Keratinocyte (primary cell): ENCODE measurements around the gene P4HA1. TPM values are rescaled to one million over a fixed set of nuclear protein-coding genes. Genes with fewer than 3 reads are reported as not detected.

Experiments used
- DNase-seq: peaks from one replicate; pipeline ENCODE4 v3.0.0-alpha.2; 2011; ENCODE audit warnings: low read depth, missing footprints, low spot score
- FAIRE-seq: peaks from 2 replicates; lab custom pipeline; 2011; peaks lifted over from hg19 to GRCh38; lab: Jason Lieb, UNC
- H2AFZ ChIP-seq: 2 replicates; pipeline ENCODE4 v1.6.0; 2012; ENCODE audit warnings: low read length, control low read depth, inconsistent platforms; ENCODE audit not compliant: control insufficient read depth
- H3K27ac ChIP-seq: 2 replicates; pipeline ENCODE4 v1.5.1; 2011; ENCODE audit warnings: low read length; ENCODE audit not compliant: control insufficient read depth, insufficient read depth
- H3K27me3 ChIP-seq: 3 replicates; pipeline ENCODE4 v1.6.0; 2011; ENCODE audit warnings: low read length; ENCODE audit not compliant: control insufficient read depth, insufficient read depth; ENCODE audit errors: extremely low read depth
- H3K36me3 ChIP-seq, 2 experiments: 2 replicates in 1 of 2; 3 replicates in 1 of 2; pipeline ENCODE4 v1.5.1; 2011; ENCODE audit warnings: low read length in 2 of 2, mild to moderate bottlenecking in 1 of 2; ENCODE audit not compliant: control insufficient read depth in 2 of 2, insufficient read depth in 2 of 2; ENCODE audit errors: extremely low read depth in 1 of 2
- H3K4me1 ChIP-seq: 3 replicates; pipeline ENCODE4 v1.5.1; 2011; ENCODE audit warnings: low read length; ENCODE audit not compliant: control insufficient read depth, insufficient read depth; ENCODE audit errors: extremely low read depth
- H3K4me2 ChIP-seq: 3 replicates; pipeline ENCODE4 v1.6.0; 2011; ENCODE audit warnings: low read depth, low read length; ENCODE audit not compliant: control insufficient read depth, insufficient read depth; ENCODE audit errors: extremely low read depth
- H3K4me3 ChIP-seq, 3 experiments: fragments of 200-600 bp in 1 of 3; sonication (generic) in 1 of 3; 2 replicates in 2 of 3; 3 replicates in 1 of 3; pipeline ENCODE4 v1.5.1; 2011 to 2016; ENCODE audit warnings: low read length in 3 of 3, mild to moderate bottlenecking in 3 of 3, control low read depth in 2 of 3, inconsistent platforms in 1 of 3, low read depth in 1 of 3, mixed read lengths in 1 of 3, mixed run types in 1 of 3, moderate library complexity in 1 of 3; ENCODE audit not compliant: control insufficient read depth in 2 of 3, insufficient read depth in 2 of 3; ENCODE audit errors: extremely low read depth in 1 of 3
- H3K79me2 ChIP-seq: 2 replicates; pipeline ENCODE4 v1.6.0; 2012; ENCODE audit warnings: low read length; ENCODE audit not compliant: control insufficient read depth, insufficient read depth
- H3K9ac ChIP-seq: 3 replicates; pipeline ENCODE4 v1.6.0; 2011; ENCODE audit warnings: low read length; ENCODE audit not compliant: control insufficient read depth, insufficient read depth; ENCODE audit errors: extremely low read depth
- H3K9me1 ChIP-seq: 3 replicates; pipeline ENCODE4 v1.6.0; 2011; ENCODE audit warnings: low read length; ENCODE audit not compliant: control insufficient read depth, insufficient read depth; ENCODE audit errors: extremely low read depth
- H3K9me3 ChIP-seq: 2 replicates; pipeline ENCODE4 v1.5.1; 2012; ENCODE audit warnings: low read depth, low read length; ENCODE audit not compliant: control insufficient read depth
- H4K20me1 ChIP-seq: 3 replicates; pipeline ENCODE4 v1.6.0; 2011; ENCODE audit warnings: low read length; ENCODE audit not compliant: control insufficient read depth, insufficient read depth; ENCODE audit errors: extremely low read depth
- CTCF ChIP-seq, 3 experiments: IDR thresholded peaks in 1 of 3; conservative IDR thresholded peaks in 1 of 3; optimal IDR thresholded peaks in 1 of 3; 2 replicates in 2 of 3; 3 replicates in 1 of 3; pipeline versions ENCODE3 to v1.5.1; 2011; ENCODE audit warnings: low read length in 3 of 3, mild to moderate bottlenecking in 3 of 3, moderate library complexity in 2 of 3, control low read depth in 1 of 3, inconsistent platforms in 1 of 3; ENCODE audit not compliant: insufficient read depth in 2 of 3; ENCODE audit errors: extremely low read depth in 1 of 3
- EZH2 ChIP-seq: IDR thresholded peaks from one replicate; pipeline ENCODE4 v1.6.1; 2012; ENCODE audit warnings: inconsistent platforms, mild to moderate bottlenecking, low read length, moderate library complexity
- dilution Hi-C: fragments of 300-500 bp; cut with MboI; formaldehyde crosslinking; loops from one replicate; pipeline ENCODE4 v1.7.0; 2020; ENCODE audit warnings: low sequenced_read_pairs; ENCODE audit not compliant: extremely low pct_ligation_motif_present
- polyA plus RNA-seq, 5 experiments: library from polyadenylated mRNA; depleted of rRNA in 3 of 5; stranded (reverse) in 3 of 5; stranded (forward) in 1 of 5; unstranded in 1 of 5; fragments of >200 nt; gene quantifications; 1 replicate in 1 of 5; 2 replicates in 3 of 5; 3 replicates in 1 of 5; pipeline versions ENCODE4 v1.2.1 to v1.2.3, GENCODE V29; 2011 to 2012; ENCODE audit warnings: missing spikeins in 2 of 5, low read depth in 1 of 5, low replicate concordance in 1 of 5

P4HA1 gene
- polyA plus RNA-seq, 1 donor (not counting 4 experiments of a cell fraction or from before 2014, with no cell fraction given): 67.4 TPM

GRCh38 chr10:73093922-73094850, 2.5 kb downstream of the P4HA1 start:
- Histone ChIP-seq H3K79me2 (peaks cover 66% of the 10 kb centered on the region), H3K4me2 (peak overlapping the region; percentile 80)
- DNase-seq: no peak

GRCh38 chr10:73092830-73093229, 3.8 kb downstream of the P4HA1 start:
- DNase-seq: no peak
- Histone ChIP-seq H3K9me3 (no peaks in the 10 kb centered on the region), H4K20me1 (no peaks in the 10 kb centered on the region), H3K79me2 (peaks cover 75% of the 10 kb centered on the region), H3K4me1 (peaks cover 13% of the 10 kb centered on the region), H3K4me2 (no peak overlapping the region), H2AFZ (no peak overlapping the region), H3K36me3 (peaks cover 0 to 1% of the 10 kb centered on the region in 2 experiments), H3K9ac (no peak overlapping the region), H3K9me1 (no peaks in the 10 kb centered on the region), H3K27me3 (no peaks in the 10 kb centered on the region), H3K27ac (no peak overlapping the region), H3K4me3 (no peak overlapping the region)
- dilution Hi-C loops: no loop called here
- FAIRE-seq: no peak
- no peak for TF ChIP-seq EZH2
- no peak for TF ChIP-seq CTCF (optimal IDR thresholded peaks at IDR 0.05 in 1 of 3, IDR thresholded peaks at IDR 0.05 in 1 of 3, conservative IDR thresholded peaks at IDR 0.05 in 1 of 3; ENCODE audit: extremely low read depth in 1 of 3, insufficient read depth in 2 of 3, low read length in 3 of 3)

More at GRCh38 chr10:73093922-73094850, 2.5 kb downstream of the P4HA1 start:
- Histone ChIP-seq H3K27me3 (no peaks in the 10 kb centered on the region), H3K9ac (peak overlapping the region; percentile 97), H2AFZ (no peak overlapping the region), H3K9me1 (no peaks in the 10 kb centered on the region), H3K4me1 (peaks cover 13% of the 10 kb centered on the region), H3K4me3 (peak overlapping the region; percentile 59 to 74 (median 70)), H3K9me3 (no peaks in the 10 kb centered on the region), H3K36me3 (peaks cover 0 to 1% of the 10 kb centered on the region in 2 experiments), H3K27ac (peak overlapping the region; percentile 81), H4K20me1 (no peaks in the 10 kb centered on the region)
- dilution Hi-C loops: no loop called here
- no peak for FAIRE-seq
- no peak for TF ChIP-seq EZH2
- TF ChIP-seq CTCF (optimal IDR thresholded peaks at IDR 0.05 in 1 of 3, IDR thresholded peaks at IDR 0.05 in 1 of 3, conservative IDR thresholded peaks at IDR 0.05 in 1 of 3; ENCODE audit: extremely low read depth in 1 of 3, insufficient read depth in 2 of 3, low read length in 3 of 3): no peak
